K562 (cell line): ENCODE measurements around the gene TMEM203. TPM values are rescaled to one million over a fixed set of nuclear protein-coding genes. Genes with fewer than 3 reads are reported as not detected.

Source experiments
- CHD4 ChIP-seq: fragments of 200-600 bp; sonication (generic); IDR thresholded peaks from 3 replicates; pipeline ENCODE4 v1.6.1; 2012; ENCODE audit warnings: low read depth, mild to moderate bottlenecking, mixed read lengths, low read length, inconsistent platforms; ENCODE audit not compliant: insufficient read depth, insufficient replicate concordance, poor library complexity, severe bottlenecking
- ETV1 ChIP-seq: fragments of 450-650 bp; conservative IDR thresholded peaks from 2 replicates; pipeline ENCODE4 v1.6.1; 2016; ENCODE audit warnings: missing genetic modification characterization, control low read depth, low read depth, missing compliant biosample characterization
- HCFC1 ChIP-seq: IDR thresholded peaks from 2 replicates; pipeline ENCODE4 v1.6.1; 2012; ENCODE audit warnings: low read depth, low read length, improper control_type of control experiment
- HMG20A ChIP-seq: fragments of 450-650 bp; formaldehyde crosslinking; conservative IDR thresholded peaks from 2 replicates; pipeline ENCODE4 v1.4.0; 2020; ENCODE audit warnings: mild to moderate bottlenecking, mixed read lengths
- MAFG ChIP-seq: fragments of 450-650 bp; conservative IDR thresholded peaks from 2 replicates; pipeline ENCODE4 v1.6.1; 2016; ENCODE audit warnings: missing genetic modification characterization, missing compliant biosample characterization
- MCM7 ChIP-seq, 2 experiments: fragments of 450-650 bp; IDR thresholded peaks; 2 replicates each; pipeline ENCODE4 v1.6.1; 2016 to 2018
- MXI1 ChIP-seq: IDR thresholded peaks from 2 replicates; pipeline ENCODE4 v1.6.1; 2011; ENCODE audit warnings: low read depth, mild to moderate bottlenecking, improper control_type of control experiment, low read length
- RBFOX2 ChIP-seq: fragments of 200-400 bp; formaldehyde crosslinking; IDR thresholded peaks from 2 replicates; pipeline ENCODE4 v1.6.1; 2017; ENCODE audit warnings: low read depth, mild to moderate bottlenecking, low read length, moderate library complexity
- SRSF7 ChIP-seq: fragments of 200-400 bp; formaldehyde crosslinking; optimal IDR thresholded peaks from 2 replicates; pipeline ENCODE3; 2017; ENCODE audit warnings: mild to moderate bottlenecking, low read depth, low read length
- TARDBP ChIP-seq: fragments of 450-650 bp; IDR thresholded peaks from 2 replicates; pipeline ENCODE4 v1.6.1; 2016
- TEAD4 ChIP-seq, 2 experiments: sonication (generic) in 1 of 2; formaldehyde crosslinking in 1 of 2; IDR thresholded peaks; 2 replicates each; pipeline versions ENCODE4 v1.6.1 to v1.8.0; 2012 to 2022; ENCODE audit warnings: borderline replicate concordance in 1 of 2, inconsistent platforms in 1 of 2, low read length in 1 of 2, mild to moderate bottlenecking in 1 of 2, missing genetic modification reagents in 1 of 2
- YY1 ChIP-seq, 3 experiments: IDR thresholded peaks; 2 replicates each; pipeline ENCODE4 v1.6.1; 2011; ENCODE audit warnings: low read length in 2 of 3, mild to moderate bottlenecking in 2 of 3, moderate library complexity in 2 of 3, borderline replicate concordance in 1 of 3, control low read depth in 1 of 3, low read depth in 1 of 3; ENCODE audit not compliant: insufficient read depth in 3 of 3, insufficient replicate concordance in 2 of 3, control insufficient read depth in 1 of 3, insufficient read length in 1 of 3; ENCODE audit errors: extremely low read depth in 1 of 3
- ZBTB1 ChIP-seq: sonication (generic); formaldehyde crosslinking; IDR thresholded peaks from 2 replicates; pipeline ENCODE4 v1.8.1; 2023; ENCODE audit warnings: missing genetic modification reagents, low read depth, mild to moderate bottlenecking, borderline replicate concordance
- ZBTB17 ChIP-seq: fragments of 450-650 bp; formaldehyde crosslinking; IDR thresholded peaks from 2 replicates; pipeline ENCODE4 v1.4.0; 2020; ENCODE audit warnings: mild to moderate bottlenecking
- ZKSCAN3 ChIP-seq: fragments of 250-450 bp; sonication (Bioruptor Pico); IDR thresholded peaks from 2 replicates; pipeline ENCODE4 v1.4.0; 2020
- ZNF561 ChIP-seq: fragments of 450-650 bp; formaldehyde crosslinking; conservative IDR thresholded peaks from 2 replicates; pipeline ENCODE4 v1.4.0; 2020; ENCODE audit warnings: mild to moderate bottlenecking, moderate library complexity
- polyA plus RNA-seq, 8 experiments: library from polyadenylated mRNA; depleted of rRNA in 4 of 8; stranded (reverse) in 5 of 8; unstranded in 3 of 8; fragments of >200 nt; fragmentation: Nextera tagmentation in 2 of 8; fragmentation: Illumina TruSeq in 1 of 8; extraction: Ambion mirVana in 2 of 8; extraction: Trizol in 1 of 8; gene quantifications; 2 replicates each; pipeline versions ENCODE4 v1.2.1 to v1.2.3, GENCODE V29; 2011 to 2014; ENCODE audit warnings: inconsistent platforms in 1 of 8, missing spikeins in 1 of 8
- total RNA-seq, 7 experiments: library from RNA; depleted of rRNA in 6 of 7; stranded (reverse); fragments of >200 nt in 6 of 7; fragmentation: Illumina TruSeq in 2 of 7; extraction: Trizol in 2 of 7; gene quantifications; 2 replicates each; pipeline versions ENCODE4 v1.2.1 to v1.2.3, GENCODE V29; 2011 to 2021; ENCODE audit warnings: low replicate concordance in 1 of 7
- TF ChIP-seq, protein P1 (sequence below): fragments of 200-400 bp; formaldehyde crosslinking; IDR thresholded peaks from 2 replicates; pipeline ENCODE4 v1.6.1; 2017; ENCODE audit warnings: mild to moderate bottlenecking, low read depth, low read length, moderate library complexity
- TF ChIP-seq, protein P2 (sequence below): sonication (generic); formaldehyde crosslinking; IDR thresholded peaks from 2 replicates; pipeline ENCODE4 v1.4.0; 2020; ENCODE audit warnings: mild to moderate bottlenecking, missing genetic modification reagents
- TF ChIP-seq, protein P3 (sequence below): sonication (generic); formaldehyde crosslinking; IDR thresholded peaks from 2 replicates; pipeline ENCODE4 v1.8.0; 2022; ENCODE audit warnings: missing genetic modification reagents, mild to moderate bottlenecking, borderline replicate concordance
- TF ChIP-seq, protein P4 (sequence below): fragments of 450-650 bp; IDR thresholded peaks from 2 replicates; pipeline ENCODE4 v1.6.1; 2016

The TMEM203 gene
- total and polyA plus RNA-seq, 9 of the 15 experiments (the other 6 are each of a cell fraction or from before 2014, with no cell fraction given), result 8.8 to 59.5 (median 37.6) TPM

DNA sequence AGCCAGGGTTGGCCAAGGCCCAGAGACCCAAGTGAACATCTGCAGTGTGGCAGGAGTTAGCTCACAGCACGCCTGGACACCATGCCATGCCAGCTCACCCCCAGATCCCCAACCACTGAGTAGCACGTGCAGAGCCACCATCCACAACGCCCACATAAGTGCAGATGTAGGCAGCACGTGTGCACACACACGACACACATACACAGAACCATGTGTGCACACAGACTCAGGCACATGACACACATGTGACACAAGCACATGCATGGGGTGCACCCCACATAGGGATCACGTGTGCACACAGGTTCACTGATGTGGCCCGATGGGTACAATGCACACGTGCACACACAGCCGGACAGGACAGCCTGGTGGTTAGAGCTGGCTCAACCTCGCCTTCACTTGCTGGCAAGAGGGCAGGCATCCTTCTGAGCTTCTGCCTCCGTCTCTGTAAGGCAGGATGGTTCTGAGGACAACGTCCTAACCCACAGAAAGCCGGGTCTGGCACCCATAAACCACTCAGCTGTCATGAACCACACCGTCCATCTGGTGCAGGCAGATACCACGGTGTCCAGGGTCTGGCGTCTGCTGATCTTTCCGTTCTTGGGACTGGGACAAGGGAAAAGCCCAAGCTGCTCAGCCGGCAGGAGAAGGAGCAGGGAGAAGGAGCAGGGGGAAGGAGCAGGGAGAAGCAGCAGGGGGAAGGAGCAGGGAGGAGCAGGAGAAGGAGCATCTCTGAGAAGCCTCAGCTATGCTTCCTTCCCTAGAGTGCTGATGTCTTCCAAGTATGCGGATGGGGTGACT is 47.6 kb downstream of the TMEM203 start (continued):
- no peak for TF ChIP-seq MXI1
- TF ChIP-seq ETV1 (tag), result no peak
- TF ChIP-seq ZBTB1 (CRISPR knock-in tag), result no peak
- no peak for TF ChIP-seq MCM7 (IDR thresholded peaks at IDR 0.05)
- TF ChIP-seq YY1 (IDR thresholded peaks at IDR 0.05; ENCODE audit: borderline replicate concordance in 1 of 3, control insufficient read depth in 1 of 3, extremely low read depth in 1 of 3, insufficient read depth in 3 of 3, insufficient read length in 1 of 3, insufficient replicate concordance in 2 of 3, low read depth in 1 of 3, low read length in 2 of 3), result no peak
- peak; percentile 73 for TF ChIP-seq TEAD4 (IDR thresholded peaks at IDR 0.05; ENCODE audit: low read length)
- TF ChIP-seq TEAD4 (CRISPR knock-in tag; IDR thresholded peaks at IDR 0.05; ENCODE audit: borderline replicate concordance), result no peak
- TF ChIP-seq CHD4, result no peak
- TF ChIP-seq ZBTB17 (CRISPR knock-in tag), result no peak
- no peak for TF ChIP-seq ZKSCAN3
- TF ChIP-seq SRSF7, result no peak
- no peak for TF ChIP-seq RBFOX2
- TF ChIP-seq, protein P1, sequence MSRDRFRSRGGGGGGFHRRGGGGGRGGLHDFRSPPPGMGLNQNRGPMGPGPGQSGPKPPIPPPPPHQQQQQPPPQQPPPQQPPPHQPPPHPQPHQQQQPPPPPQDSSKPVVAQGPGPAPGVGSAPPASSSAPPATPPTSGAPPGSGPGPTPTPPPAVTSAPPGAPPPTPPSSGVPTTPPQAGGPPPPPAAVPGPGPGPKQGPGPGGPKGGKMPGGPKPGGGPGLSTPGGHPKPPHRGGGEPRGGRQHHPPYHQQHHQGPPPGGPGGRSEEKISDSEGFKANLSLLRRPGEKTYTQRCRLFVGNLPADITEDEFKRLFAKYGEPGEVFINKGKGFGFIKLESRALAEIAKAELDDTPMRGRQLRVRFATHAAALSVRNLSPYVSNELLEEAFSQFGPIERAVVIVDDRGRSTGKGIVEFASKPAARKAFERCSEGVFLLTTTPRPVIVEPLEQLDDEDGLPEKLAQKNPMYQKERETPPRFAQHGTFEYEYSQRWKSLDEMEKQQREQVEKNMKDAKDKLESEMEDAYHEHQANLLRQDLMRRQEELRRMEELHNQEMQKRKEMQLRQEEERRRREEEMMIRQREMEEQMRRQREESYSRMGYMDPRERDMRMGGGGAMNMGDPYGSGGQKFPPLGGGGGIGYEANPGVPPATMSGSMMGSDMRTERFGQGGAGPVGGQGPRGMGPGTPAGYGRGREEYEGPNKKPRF, result no peak
- TF ChIP-seq, protein P2, sequence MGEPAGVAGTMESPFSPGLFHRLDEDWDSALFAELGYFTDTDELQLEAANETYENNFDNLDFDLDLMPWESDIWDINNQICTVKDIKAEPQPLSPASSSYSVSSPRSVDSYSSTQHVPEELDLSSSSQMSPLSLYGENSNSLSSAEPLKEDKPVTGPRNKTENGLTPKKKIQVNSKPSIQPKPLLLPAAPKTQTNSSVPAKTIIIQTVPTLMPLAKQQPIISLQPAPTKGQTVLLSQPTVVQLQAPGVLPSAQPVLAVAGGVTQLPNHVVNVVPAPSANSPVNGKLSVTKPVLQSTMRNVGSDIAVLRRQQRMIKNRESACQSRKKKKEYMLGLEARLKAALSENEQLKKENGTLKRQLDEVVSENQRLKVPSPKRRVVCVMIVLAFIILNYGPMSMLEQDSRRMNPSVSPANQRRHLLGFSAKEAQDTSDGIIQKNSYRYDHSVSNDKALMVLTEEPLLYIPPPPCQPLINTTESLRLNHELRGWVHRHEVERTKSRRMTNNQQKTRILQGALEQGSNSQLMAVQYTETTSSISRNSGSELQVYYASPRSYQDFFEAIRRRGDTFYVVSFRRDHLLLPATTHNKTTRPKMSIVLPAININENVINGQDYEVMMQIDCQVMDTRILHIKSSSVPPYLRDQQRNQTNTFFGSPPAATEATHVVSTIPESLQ (CRISPR knock-in tag), result no peak
- no peak for TF ChIP-seq ZNF561
- TF ChIP-seq, protein P3, sequence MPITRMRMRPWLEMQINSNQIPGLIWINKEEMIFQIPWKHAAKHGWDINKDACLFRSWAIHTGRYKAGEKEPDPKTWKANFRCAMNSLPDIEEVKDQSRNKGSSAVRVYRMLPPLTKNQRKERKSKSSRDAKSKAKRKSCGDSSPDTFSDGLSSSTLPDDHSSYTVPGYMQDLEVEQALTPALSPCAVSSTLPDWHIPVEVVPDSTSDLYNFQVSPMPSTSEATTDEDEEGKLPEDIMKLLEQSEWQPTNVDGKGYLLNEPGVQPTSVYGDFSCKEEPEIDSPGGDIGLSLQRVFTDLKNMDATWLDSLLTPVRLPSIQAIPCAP (CRISPR knock-in tag), result no peak
- TF ChIP-seq HMG20A (CRISPR knock-in tag), result no peak
- TF ChIP-seq, protein P4, sequence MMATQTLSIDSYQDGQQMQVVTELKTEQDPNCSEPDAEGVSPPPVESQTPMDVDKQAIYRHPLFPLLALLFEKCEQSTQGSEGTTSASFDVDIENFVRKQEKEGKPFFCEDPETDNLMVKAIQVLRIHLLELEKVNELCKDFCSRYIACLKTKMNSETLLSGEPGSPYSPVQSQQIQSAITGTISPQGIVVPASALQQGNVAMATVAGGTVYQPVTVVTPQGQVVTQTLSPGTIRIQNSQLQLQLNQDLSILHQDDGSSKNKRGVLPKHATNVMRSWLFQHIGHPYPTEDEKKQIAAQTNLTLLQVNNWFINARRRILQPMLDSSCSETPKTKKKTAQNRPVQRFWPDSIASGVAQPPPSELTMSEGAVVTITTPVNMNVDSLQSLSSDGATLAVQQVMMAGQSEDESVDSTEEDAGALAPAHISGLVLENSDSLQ, result peak; percentile 44; the same call in 1 of the 2 replicates
- TF ChIP-seq TARDBP, result no peak
- no peak for TF ChIP-seq HCFC1
- TF ChIP-seq MAFG (tag), result no peak
